Skeletal muscle satellite cell (primary cell): ENCODE data around the gene CRBN.

Source experiments
- H3K27me3 ChIP-seq: 2 replicates; pipeline ENCODE4 v1.7.0; 2013; ENCODE audit warnings: low read length; ENCODE audit not compliant: control insufficient read depth, insufficient read depth
- H3K36me3 ChIP-seq: 2 replicates; pipeline ENCODE4 v1.7.0; 2013; ENCODE audit warnings: mild to moderate bottlenecking, control low read depth, low read length; ENCODE audit not compliant: insufficient read depth
- H3K4me1 ChIP-seq: 2 replicates; pipeline ENCODE4 v1.7.0; 2013; ENCODE audit warnings: low read length; ENCODE audit not compliant: control insufficient read depth, insufficient read depth
- H3K4me2 ChIP-seq: 2 replicates; pipeline ENCODE4 v1.7.0; 2013; ENCODE audit warnings: mild to moderate bottlenecking, low read length
- H3K4me3 ChIP-seq: 2 replicates; pipeline ENCODE4 v1.7.0; 2013; ENCODE audit warnings: low read length
- H3K9ac ChIP-seq: 2 replicates; pipeline ENCODE4 v1.7.0; 2013; ENCODE audit warnings: mild to moderate bottlenecking, low read depth, low read length, moderate library complexity
- H3K9me3 ChIP-seq: replicated peaks from 2 replicates; pipeline ENCODE4 v1.7.0; 2013; ENCODE audit warnings: mild to moderate bottlenecking, control low read depth, low read length

The CRBN gene

DNA sequence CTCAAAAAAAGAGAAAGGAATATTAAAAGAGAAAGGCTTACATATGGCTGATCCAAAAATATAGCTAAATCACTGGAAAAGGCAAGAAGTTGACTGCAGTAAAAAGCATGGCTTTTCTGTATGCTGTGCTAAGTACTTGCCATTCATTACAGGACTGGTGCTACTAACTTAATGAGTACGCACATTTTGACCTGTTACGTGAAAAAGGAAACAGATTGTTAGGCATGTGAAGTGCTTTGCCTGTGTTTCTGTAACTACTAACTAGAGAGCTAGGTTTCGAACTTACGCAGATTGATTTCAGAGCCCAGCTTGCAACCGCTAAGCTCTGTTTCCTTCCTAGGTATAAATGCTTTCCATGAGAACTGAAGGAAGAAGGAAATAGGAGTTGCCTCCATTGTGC, 49.9 kb downstream of the CRBN start:
- Histone ChIP-seq H3K9me3 (no peaks in the 10 kb centered on the region), H3K4me2 (no peak overlapping the region), H3K4me1 (peaks cover 13% of the 10 kb centered on the region), H3K36me3 (peaks cover 24% of the 10 kb centered on the region), H3K9ac (no peak overlapping the region), H3K4me3 (no peak overlapping the region), H3K27me3 (no peaks in the 10 kb centered on the region)

DNA sequence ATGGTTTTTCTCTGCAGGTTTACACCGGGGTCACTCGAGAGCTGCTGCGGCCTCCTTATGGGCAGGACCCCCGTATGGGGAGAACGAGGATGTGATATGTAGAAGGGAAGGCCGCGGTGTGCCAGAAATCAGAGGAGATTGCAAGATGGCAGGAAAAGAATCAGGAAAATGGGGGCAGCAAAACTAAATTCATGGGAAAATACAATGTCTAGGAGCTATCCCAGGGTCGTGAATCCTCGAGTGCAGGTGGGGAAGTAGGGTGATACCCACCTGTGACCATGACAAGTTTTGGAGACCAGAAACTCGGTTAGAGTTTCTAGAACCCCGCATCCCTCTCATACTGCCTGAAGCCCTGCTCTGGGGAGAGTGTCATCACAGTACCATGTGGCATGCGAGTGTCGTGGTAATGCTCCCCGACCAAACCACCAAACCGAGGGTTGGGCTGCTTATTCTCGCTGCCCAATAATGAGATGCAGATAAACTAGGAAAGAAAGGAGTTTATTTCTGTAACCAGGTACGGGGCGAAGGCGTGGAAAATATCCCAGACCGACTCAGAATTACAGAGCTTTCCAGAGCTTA, 52.0 kb downstream of the CRBN start:
- Histone ChIP-seq H3K36me3 (peaks cover 24% of the 10 kb centered on the region), H3K4me1 (peaks cover 13% of the 10 kb centered on the region), H3K9me3 (no peaks in the 10 kb centered on the region), H3K9ac (peak overlapping the region; percentile 99), H3K27me3 (no peaks in the 10 kb centered on the region), H3K4me3 (peak overlapping the region; percentile 97), H3K4me2 (peak overlapping the region; percentile 94)

DNA sequence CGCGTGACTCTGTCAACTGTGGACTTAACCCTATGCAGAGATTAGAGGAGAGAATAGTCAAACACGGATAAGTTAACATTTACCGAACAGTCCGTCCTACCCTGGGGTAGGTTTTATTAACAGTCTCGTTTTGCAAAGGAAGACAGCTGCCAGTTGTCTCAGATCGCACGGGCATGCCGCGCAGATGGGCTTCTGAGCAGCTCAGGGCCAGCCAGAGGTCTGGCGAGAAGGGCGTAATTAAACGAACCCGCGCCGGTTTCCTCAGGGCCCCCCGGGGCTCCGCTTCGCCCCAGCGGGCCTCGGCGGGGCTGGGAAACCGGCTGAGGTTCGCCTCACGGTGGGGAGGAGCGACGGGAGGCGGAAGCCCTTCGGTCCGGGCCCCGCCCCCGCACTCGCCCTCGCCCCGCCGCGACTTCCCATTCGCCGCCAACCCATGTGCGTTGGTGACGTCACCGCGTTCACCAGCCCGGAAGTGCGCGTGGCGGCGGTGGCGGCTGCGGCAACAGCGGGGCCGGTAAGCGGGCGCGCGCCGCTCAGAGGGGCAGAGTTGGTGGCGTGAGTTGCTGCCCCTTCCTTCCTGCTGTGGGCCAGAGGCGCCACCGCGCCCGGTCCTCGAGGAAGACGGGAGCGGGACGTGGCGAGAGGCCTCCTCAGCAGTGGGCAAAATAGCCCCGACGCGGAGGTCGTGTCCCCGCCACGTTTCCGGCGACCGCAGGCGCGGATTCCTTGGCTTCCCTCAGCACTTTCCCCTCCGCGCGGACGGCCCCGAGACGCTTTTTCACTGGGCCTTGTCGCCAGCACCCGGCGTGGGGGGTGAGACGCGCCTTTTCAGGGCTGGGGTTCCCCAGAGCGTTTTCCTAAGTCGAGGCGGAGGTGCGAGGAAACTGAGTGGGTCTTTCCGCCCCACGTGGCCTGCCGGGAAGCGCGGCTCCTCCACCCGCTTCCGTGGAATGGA, 52.7 kb downstream of the CRBN start, which contains the start of gene TRNT1:
Gene TRNT1 (plus strand): TSS at position 464 of the 955 bp plus-strand sequence. CDS start 2,101 bp downstream, outside the sequence.
- Histone ChIP-seq H3K36me3 (peaks cover 24% of the 10 kb centered on the region), H3K4me1 (peaks cover 13% of the 10 kb centered on the region), H3K9ac (peak within 1 kb of the TSS; percentile 99), H3K4me2 (peak within 1 kb of the TSS; percentile 94), H3K9me3 (no peaks in the 10 kb centered on the region), H3K27me3 (no peaks in the 10 kb centered on the region), H3K4me3 (peak within 1 kb of the TSS; percentile 97)

DNA sequence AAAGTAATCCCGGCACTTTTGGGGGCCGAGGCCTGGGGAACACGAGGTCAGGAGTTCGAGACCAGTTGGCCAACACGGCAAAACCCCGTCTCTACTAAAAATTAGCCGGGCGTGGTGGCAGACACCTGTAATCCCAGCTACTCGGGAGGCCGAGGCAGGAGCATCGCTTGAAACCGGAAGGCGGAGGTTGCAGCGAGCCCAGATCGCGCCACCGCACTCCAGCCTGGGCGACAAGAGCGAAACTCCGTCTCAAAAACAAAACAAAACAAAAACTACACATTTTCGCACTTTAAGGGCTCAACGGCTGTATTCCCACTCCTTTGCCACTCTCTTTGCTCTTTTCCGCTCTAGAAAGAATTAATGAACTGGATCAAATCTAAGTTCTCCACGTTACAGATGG, 53.5 kb downstream of the CRBN start:
- peak overlapping the region; percentile 94 for H3K4me2 ChIP-seq
- H3K4me3 ChIP-seq, result peak overlapping the region; percentile 97
- H3K9me3 ChIP-seq, result no peaks in the 10 kb centered on the region
- no peaks in the 10 kb centered on the region for H3K27me3 ChIP-seq
- H3K9ac ChIP-seq, result peak overlapping the region; percentile 99
- peaks cover 20% of the 10 kb centered on the region for H3K36me3 ChIP-seq
- peaks cover 13% of the 10 kb centered on the region for H3K4me1 ChIP-seq

GRCh38 chr3:3119393-3119851, 60.1 kb downstream of the CRBN start:
- H3K4me3 ChIP-seq, result no peak overlapping the region
- H3K4me1 ChIP-seq, result no peaks in the 10 kb centered on the region
- peaks cover 5% of the 10 kb centered on the region for H3K27me3 ChIP-seq
- H3K9me3 ChIP-seq, result no peaks in the 10 kb centered on the region
- H3K9ac ChIP-seq, result no peak overlapping the region
- H3K36me3 ChIP-seq, result no peaks in the 10 kb centered on the region
- H3K4me2 ChIP-seq, result no peak overlapping the region

DNA sequence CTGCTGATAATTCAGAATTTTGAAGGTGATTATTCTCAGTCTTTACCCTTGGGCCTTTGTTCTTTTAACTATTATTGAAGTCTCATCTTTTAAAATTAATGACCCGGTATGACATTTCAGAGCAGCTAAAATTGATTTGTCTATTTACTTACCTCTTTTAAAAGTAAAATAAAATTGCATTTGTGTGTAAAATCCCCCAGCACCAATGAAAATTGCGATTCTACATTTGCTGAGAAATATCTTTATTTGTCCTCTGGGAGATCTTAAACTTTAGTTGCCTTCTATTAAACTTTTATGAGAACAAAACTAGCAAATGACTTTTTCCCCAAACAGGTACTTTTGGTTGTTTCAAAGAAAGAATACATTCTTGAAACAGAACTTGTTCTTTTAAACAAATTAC, 61.8 kb downstream of the CRBN start:
- Histone ChIP-seq H3K9me3 (no peaks in the 10 kb centered on the region), H3K4me3 (no peak overlapping the region), H3K27me3 (peaks cover 5% of the 10 kb centered on the region), H3K4me1 (no peaks in the 10 kb centered on the region), H3K36me3 (no peaks in the 10 kb centered on the region), H3K4me2 (no peak overlapping the region), H3K9ac (no peak overlapping the region)

- no peaks in the 10 kb centered on the region for H3K4me1 ChIP-seq
- H3K27me3 ChIP-seq, result no peaks in the 10 kb centered on the region
- H3K9me3 ChIP-seq, result no peaks in the 10 kb centered on the region
- H3K9ac ChIP-seq, result no peak overlapping the region
- no peaks in the 10 kb centered on the region for H3K36me3 ChIP-seq
- H3K4me2 ChIP-seq, result no peak overlapping the region
- H3K4me3 ChIP-seq, result no peak overlapping the region
Observed at GRCh38 chr3:3113042-3113709, 66.3 kb downstream of the CRBN start.

DNA sequence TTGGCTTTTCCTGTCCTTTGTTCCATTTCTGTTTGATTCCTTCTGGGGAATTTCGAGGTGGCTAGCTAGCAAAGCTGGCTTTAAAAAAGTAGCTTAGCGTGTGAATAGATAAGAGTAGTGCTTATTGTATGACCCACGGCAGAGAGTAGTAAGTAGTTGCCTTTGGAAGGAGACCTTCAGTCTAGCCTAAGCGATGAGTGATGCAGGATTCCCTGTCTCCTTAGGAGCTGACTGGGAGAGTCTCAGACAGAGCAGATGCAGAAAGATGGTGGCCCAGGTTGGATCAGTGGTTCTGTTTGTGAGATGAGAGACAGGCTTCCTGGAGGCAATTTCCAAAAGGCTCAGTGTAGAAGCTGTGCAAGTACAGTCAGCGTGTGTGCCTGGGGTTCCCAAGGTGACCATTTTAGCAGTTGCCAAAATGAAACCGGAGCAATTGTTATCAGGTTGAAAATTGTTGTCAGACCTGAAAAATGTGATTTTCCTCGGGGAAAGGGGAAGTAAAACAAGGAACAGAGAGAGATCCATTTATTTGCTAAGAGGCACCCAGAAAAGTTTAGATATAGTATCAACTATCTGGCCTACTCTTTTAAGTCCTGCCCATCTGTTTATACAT, 68.6 kb downstream of the CRBN start:
- Histone ChIP-seq H3K9ac (no peak overlapping the region), H3K4me1 (no peaks in the 10 kb centered on the region), H3K27me3 (no peaks in the 10 kb centered on the region), H3K36me3 (no peaks in the 10 kb centered on the region), H3K4me3 (no peak overlapping the region), H3K9me3 (no peaks in the 10 kb centered on the region), H3K4me2 (no peak overlapping the region)

DNA sequence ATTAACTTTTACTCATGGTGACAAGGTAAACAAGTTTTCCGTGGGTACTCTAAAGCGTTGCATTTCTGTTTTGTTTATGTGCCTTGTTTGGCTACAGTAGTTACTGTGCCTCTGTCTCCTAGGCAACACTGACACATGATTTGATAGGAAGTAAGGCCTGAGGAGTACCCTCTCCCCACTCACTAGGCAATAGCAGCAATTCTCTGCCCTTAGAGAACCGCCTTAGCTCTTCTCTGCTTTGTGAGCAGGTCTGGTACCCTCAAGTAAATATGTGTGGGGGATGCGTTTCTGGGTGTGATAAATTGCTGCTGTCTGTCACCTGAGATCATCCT, 69.2 kb downstream of the CRBN start, which contains the start of gene IL5RA:
Gene IL5RA (minus strand): TSS at position 76 of the 332 bp plus-strand sequence. CDS start 5,390 bp downstream, outside the sequence.
- H3K4me3 ChIP-seq, result no peak within 1 kb of the TSS
- no peak within 1 kb of the TSS for H3K9ac ChIP-seq
- no peak within 1 kb of the TSS for H3K4me2 ChIP-seq

DNA sequence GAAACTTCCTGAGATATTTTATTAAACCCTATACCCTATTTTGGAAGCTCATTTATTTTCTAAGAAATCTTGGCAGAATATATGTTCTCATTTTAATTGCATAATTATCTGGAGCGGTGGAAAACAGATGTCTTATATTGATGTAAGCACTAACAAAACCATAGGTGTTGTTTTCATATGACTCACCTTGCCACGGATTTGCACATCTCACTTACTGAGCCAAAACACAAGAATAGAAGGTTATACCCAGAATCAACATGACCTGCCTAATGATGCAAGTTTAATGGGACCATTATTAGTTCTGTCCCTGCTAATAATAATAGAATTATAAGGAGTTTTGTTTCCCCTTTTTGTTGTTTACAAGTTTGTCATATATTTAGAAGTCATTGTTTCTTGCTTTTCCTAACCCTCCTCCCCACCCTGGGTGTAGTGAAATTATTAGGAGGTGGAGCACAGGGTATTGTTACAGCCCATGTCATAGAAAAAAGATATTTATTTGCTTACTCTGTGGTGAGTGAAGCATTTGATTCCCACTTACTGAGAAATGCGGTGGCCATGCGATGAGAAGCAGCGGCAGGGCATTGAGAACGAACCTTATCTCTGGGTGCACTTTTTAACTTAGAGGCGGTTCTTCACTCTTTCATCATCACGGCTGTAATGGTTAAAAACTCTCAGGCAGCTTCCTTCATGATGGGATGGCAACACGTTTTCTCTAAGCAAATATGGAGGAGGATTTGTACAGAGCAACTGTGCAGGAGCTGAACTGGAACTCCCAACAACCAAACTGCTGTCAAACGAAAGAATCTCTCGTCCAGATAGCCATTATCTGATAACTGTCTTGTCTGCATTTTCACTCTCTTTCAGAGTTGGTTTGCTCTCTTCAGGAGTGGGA, 69.8 kb downstream of the CRBN start:
- Histone ChIP-seq H3K9ac (no peak overlapping the region), H3K27me3 (no peaks in the 10 kb centered on the region), H3K4me3 (no peak overlapping the region), H3K4me2 (no peak overlapping the region), H3K9me3 (no peaks in the 10 kb centered on the region), H3K4me1 (no peaks in the 10 kb centered on the region), H3K36me3 (no peaks in the 10 kb centered on the region)

More for the DNA sequence above, 69.2 kb downstream of the CRBN start, which contains the start of gene IL5RA:
- Histone ChIP-seq H3K27me3 (no peaks in the 10 kb centered on the region), H3K4me1 (no peaks in the 10 kb centered on the region), H3K36me3 (no peaks in the 10 kb centered on the region), H3K9me3 (no peaks in the 10 kb centered on the region)
